ENCODE results near the gene PPP2R1B.
"Not testable (repeated sequence)": the region's sequence is repeated elsewhere in the genome, so short reads cannot be mapped to it uniquely, and the experiment has no call there.

The PPP2R1B gene

GRCh38 chr11:111765984-111766833, at the start of gene PPP2R1B:
PPP2R1B (minus strand) TSS chr11:111766389; CDS start chr11:111766361, 28 bp downstream.
- DNase-seq, result peak; percentile 46 to 91

DNA sequence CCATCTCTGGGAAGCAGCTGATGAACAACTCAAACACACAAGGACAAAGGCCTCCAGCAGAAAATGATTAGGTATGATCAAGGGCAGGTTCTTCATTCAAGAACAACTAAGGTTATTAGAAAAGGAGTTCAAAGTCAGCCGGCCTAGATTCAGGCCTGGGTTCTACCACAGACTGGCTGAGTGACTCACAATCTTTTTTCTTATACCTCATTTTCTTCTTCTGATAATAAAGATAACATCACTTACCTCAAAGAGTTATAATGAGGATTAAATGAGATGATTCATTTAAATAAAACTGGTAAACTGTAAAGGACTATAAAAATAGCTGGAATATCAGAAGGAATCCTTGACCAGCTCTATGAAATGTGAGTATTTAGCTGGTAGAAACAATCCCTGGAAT, 49.3 kb upstream of the PPP2R1B start:
- DNase-seq, result no peak

DNA sequence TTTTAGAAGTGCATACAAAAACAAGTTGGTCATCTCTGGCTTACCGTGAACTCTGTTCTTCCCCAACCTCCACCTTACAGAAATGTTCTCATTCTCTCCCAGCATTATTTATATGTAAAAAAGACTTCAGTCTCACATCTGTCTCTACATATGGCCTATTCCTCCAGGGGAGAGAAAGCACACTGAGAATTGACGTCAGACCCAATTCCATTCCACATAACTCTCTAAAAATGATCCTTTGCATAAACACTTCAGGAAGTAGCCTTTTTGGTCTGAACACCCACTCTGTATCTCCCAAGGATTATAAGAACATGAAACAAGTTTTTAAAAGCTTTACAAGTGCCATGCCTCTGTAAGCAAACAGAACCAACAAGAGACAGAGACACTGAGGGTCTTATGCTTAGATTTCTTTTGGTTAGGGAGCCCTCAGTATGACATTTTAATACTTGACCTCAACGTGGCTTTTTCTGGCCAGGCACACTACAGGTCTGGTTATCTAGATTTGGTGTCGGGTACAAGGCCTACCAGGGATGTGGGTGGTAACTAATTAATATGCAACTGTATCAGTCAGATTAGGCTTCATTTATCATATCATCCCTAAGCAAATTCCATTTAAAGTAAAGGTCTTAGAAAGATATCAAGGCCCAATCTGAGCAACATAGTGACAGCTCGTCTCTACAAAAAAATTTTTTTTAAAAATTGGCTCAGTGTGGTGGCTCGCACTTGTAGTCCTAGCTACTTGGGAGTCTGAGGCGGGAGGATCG, 48.5 kb upstream of the PPP2R1B start:
- DNase-seq, result no peak

- no peak for DNase-seq
Observed at GRCh38 chr11:111814106-111814505, 47.9 kb upstream of the PPP2R1B start.

GRCh38 chr11:111812211-111812610, 46.0 kb upstream of the PPP2R1B start:
- no peak for DNase-seq

DNA sequence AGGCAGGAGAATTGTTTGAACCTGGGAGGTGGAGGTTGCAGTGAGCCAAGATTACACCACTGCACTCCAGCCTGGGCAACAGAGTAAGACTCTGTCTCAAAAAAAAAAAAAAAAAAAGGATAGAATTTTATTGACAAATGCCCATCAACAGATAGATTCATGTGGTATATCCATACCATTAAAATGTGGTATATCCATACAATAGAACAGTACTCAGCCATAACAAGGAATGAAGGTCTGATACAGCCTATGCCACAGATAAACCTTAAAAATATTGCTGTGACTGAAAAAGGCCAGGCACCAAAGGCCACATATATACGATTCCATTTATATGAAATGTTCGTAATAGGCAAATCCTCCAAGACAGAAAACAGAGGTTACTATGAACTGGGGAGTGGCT, 45.3 kb upstream of the PPP2R1B start:
- no peak for DNase-seq

GRCh38 chr11:111808834-111809233, 42.6 kb upstream of the PPP2R1B start:
- no peak for DNase-seq

DNA sequence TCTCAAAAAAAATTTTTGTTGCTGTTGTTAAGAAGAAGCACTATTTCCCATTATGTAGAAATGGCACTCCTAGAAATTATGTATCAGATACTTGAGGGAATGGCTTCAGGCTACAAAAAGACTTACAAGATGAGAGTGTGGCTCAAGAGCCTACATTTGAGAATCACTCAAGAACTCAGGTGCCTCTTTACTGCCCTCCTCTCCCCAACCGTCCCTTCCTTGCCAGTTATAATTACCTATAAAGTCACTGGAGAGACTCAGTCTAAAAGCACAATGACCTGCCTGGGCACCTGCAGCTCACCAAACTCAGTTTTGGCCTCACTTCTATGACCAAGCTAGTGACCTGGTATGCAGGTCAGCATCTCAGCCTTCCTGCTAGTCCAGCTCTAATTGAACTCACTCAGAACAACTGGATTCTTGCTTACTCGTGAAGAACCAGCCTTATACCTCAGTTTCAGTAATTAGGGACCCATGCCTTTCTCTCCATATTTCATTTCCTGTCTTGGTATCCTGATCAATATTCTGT, 41.9 kb upstream of the PPP2R1B start:
- DNase-seq, result no peak

DNA sequence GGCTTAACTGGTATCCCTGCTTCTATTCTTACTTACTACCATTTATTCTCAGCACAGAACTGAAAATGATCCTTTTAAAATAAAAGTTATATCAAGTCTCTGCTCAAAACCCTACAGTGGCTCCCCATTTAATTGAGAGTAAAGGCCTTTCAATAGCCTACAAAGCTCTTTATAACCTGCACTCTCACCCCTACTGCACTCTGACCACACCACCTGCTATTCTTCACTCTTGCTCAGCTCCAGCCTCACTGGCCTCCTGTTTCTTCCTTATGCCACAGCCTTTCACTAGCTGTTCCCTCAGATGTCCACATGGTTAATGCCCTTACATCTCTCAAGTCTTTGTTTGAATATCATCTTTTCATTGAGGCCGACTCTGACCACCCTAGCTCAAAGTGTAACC, 40.9 kb upstream of the PPP2R1B start:
- DNase-seq, result no peak

- DNase-seq, result no peak
Observed at GRCh38 chr11:111801135-111801534, 34.9 kb upstream of the PPP2R1B start.

DNA sequence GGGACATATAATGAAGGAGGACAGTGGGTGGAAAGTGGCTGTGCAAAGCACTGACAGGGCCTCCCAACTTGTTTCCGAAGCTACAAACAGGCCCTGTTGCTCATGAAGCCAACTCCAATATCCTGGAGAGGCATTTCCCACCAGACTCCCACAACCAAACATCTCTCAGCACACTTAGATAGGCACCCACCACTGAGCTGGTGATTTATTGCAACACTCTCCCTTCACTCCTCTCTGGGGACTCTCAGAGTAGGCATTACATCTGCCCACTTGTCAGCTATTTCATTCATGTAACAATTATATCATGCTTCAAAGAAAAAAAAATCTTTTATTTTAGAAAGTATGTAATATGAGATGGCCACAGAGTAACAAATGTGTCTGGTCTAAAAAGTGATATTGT, 32.1 kb upstream of the PPP2R1B start:
- DNase-seq, result peak in 1 of 2 experiments; percentile 34

- DNase-seq, result no peak
Observed at GRCh38 chr11:111797145-111797581, 31.0 kb upstream of the PPP2R1B start.

DNA sequence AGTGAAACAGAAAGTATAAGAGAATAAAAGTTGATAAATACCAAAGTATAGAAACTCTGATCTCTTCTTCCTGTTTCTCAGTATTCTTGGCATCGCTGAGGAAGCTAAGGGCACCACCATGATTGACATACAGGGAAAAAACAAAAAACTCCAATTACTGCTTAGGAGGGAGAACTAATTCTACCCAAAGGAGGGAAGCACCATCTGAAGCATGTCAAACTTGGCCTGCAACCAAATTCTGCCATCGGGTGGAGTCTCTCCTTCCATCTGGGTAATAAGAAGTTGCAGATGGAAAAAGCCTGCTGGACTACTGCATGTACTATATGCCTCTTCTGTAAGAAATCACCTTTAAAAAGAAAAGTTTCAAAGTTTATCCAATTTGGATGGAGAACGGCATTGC, 30.5 kb upstream of the PPP2R1B start:
- no peak for DNase-seq

- DNase-seq, result no peak
Observed at GRCh38 chr11:111795334-111795985, 29.3 kb upstream of the PPP2R1B start.

- DNase-seq, result no peak
Observed at GRCh38 chr11:111793863-111794262, 27.7 kb upstream of the PPP2R1B start.

- DNase-seq, result no peak
Observed at GRCh38 chr11:111792955-111793500, 26.8 kb upstream of the PPP2R1B start.

GRCh38 chr11:111792314-111792713, 26.1 kb upstream of the PPP2R1B start:
- no peak for DNase-seq

DNA sequence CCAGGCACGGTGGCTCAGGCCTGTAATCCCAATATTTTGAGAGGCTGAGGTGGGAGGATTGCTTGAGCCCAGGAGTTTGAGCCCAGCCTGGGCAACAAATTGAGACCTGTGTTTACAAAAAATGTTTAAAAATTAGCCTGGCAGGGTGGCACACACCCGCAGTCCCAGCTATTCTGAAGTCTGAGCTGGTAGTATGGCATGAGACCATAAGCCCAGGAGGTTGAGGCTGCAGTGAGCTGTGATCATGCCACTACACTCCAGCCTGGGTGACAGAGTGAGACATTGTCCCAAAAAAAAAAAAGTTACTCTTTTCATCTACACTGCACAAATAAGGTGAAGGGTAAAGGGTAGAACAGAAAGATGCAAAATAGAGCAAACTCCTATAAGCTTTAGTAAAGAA, 22.3 kb upstream of the PPP2R1B start:
- no peak for DNase-seq

- DNase-seq, result no peak
Observed at GRCh38 chr11:111788051-111788450, 21.9 kb upstream of the PPP2R1B start.

GRCh38 chr11:111785886-111786412, 19.8 kb upstream of the PPP2R1B start:
- DNase-seq, result no peak

DNA sequence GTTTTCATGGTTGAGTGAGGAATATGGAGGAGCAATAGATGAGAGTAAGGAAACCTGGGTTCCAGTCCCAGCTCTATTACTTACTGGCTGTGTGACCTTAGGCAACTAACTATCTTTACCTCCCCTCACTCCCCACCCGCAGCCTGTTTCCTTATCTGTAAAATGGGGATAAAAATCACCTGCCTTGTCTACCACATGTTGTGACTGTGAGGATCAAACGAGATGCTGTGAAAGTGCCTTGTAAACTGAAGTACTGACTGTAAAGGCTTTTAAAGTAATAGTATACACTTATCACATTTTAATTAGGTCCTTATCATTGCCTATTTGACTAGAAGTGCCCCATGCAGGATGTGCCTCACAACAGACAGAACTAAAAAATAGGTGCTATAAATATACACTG, 18.9 kb upstream of the PPP2R1B start:
- DNase-seq, result no peak

GRCh38 chr11:111784311-111784710, 18.1 kb upstream of the PPP2R1B start:
- DNase-seq, result not testable (repeated sequence)

Data from NCI-H187 (cell line).